ENCODE measurements around the gene SLC38A10. TPM values are rescaled to one million over a fixed set of nuclear protein-coding genes. Genes with fewer than 3 reads are reported as not detected.
A peak's percentile ranks its signal among the peaks of the same experiment; 100 is the strongest.

Gene SLC38A10
- total RNA-seq, 1 donor from 2014 or later = 261 TPM

- H3K4me3 ChIP-seq = no peak overlapping the region
- H3K27me3 ChIP-seq = no peaks in the 10 kb centered on the region
- DNase-seq (ENCODE audit: low spot score in 2 of 2) = no peak
- TF ChIP-seq CTCF (IDR thresholded peaks at IDR 0.05) = no peak
- peaks cover 0 to 3% of the 10 kb centered on the region in 2 donors for H3K4me1 ChIP-seq
- H3K27ac ChIP-seq = no peak overlapping the region
- intact Hi-C loops (cut with DNase I) = loop anchor here (2.0 kb wide), 1 partner anchor 63 kb away; no protein-coding TSS in a partner anchor
- H3K36me3 ChIP-seq = peaks cover 0 to 4% of the 10 kb centered on the region in 2 donors
- no peaks in the 10 kb centered on the region for H3K9me3 ChIP-seq
Observed at GRCh38 chr17:81206166-81206565, 88.9 kb downstream of the SLC38A10 start.

GRCh38 chr17:81204578-81204977 is 90.5 kb downstream of the SLC38A10 start:
- Histone ChIP-seq H3K4me1 (no peaks in the 10 kb centered on the region), H3K4me3 (no peak overlapping the region), H3K9me3 (no peaks in the 10 kb centered on the region), H3K27me3 (no peaks in the 10 kb centered on the region), H3K36me3 (peaks cover 0 to 4% of the 10 kb centered on the region in 2 donors), H3K27ac (no peak overlapping the region)
- TF ChIP-seq CTCF (IDR thresholded peaks at IDR 0.05) = no peak
- intact Hi-C loops (cut with DNase I) = no loop called here
- DNase-seq (ENCODE audit: low spot score in 2 of 2) = no peak

GRCh38 chr17:81203136-81203535 is 92.0 kb downstream of the SLC38A10 start:
- no peak overlapping the region for H3K27ac ChIP-seq
- H3K9me3 ChIP-seq = no peaks in the 10 kb centered on the region
- H3K27me3 ChIP-seq = no peaks in the 10 kb centered on the region
- no peak for DNase-seq (ENCODE audit: low spot score in 2 of 2)
- H3K4me3 ChIP-seq = no peak overlapping the region
- H3K4me1 ChIP-seq = no peaks in the 10 kb centered on the region
- intact Hi-C loops (cut with DNase I) = no loop called here
- peaks cover under 1 to 10% of the 10 kb centered on the region in 2 donors for H3K36me3 ChIP-seq
- no peak for TF ChIP-seq CTCF (IDR thresholded peaks at IDR 0.05)

- Histone ChIP-seq H3K4me3 (no peak overlapping the region), H3K36me3 (peaks cover 3 to 10% of the 10 kb centered on the region in 2 donors), H3K27me3 (no peaks in the 10 kb centered on the region), H3K27ac (no peak overlapping the region), H3K9me3 (no peaks in the 10 kb centered on the region), H3K4me1 (no peaks in the 10 kb centered on the region)
- no peak for DNase-seq (ENCODE audit: low spot score in 2 of 2)
- no peak for TF ChIP-seq CTCF (IDR thresholded peaks at IDR 0.05)
- intact Hi-C loops (cut with DNase I) = no loop called here
Observed at GRCh38 chr17:81202318-81202717, 92.8 kb downstream of the SLC38A10 start.

GRCh38 chr17:81200695-81201580 is 94.2 kb downstream of the SLC38A10 start:
- DNase-seq (ENCODE audit: low spot score in 2 of 2) = no peak
- Histone ChIP-seq H3K4me1 (no peaks in the 10 kb centered on the region), H3K27me3 (no peaks in the 10 kb centered on the region), H3K36me3 (peaks cover 8 to 10% of the 10 kb centered on the region in 2 donors), H3K4me3 (no peak overlapping the region), H3K27ac (no peak overlapping the region), H3K9me3 (no peaks in the 10 kb centered on the region)
- intact Hi-C loops (cut with DNase I) = no loop called here
- TF ChIP-seq CTCF (IDR thresholded peaks at IDR 0.05) = peak in 2 of 3 experiments; percentile 33 to 49

Data from ascending aorta (tissue), 2 donors.